A549 treated with AZD9567 at 1 μM for 4 hours (cell line): Measurements from ENCODE around the gene STAT5B. TPM values are rescaled to one million over a fixed set of nuclear protein-coding genes. Genes with fewer than 3 reads are reported as not detected.

Experiments
- total RNA-seq: library from RNA; stranded (reverse); fragments of 200-300 nt; extraction: Qiagen RNA extraction; gene quantifications from 5 replicates; pipeline ENCODE4 v1.2.3, GENCODE V29; 2022; ENCODE audit not compliant: insufficient read depth

STAT5B gene
- total RNA-seq = 23.9 to 29.1 TPM (median 27.2 TPM) in 5 replicates

GRCh38 chr17:42276359-42276608 lies at the start of gene STAT5B:
TSS of gene STAT5B (minus strand) at chr17:42276391. CDS start at chr17:42232127, 44,264 bp downstream.

GRCh38 chr17:42287977-42288802 lies 12.0 kb upstream of the STAT5B start, which contains the start of gene STAT5A:
TSS of gene STAT5A (plus strand) at chr17:42288498. CDS start at chr17:42289412, 914 bp downstream.

GRCh38 chr17:42193969-42194899 lies 82.0 kb downstream of the STAT5B start, which contains the start of gene GHDC:
TSS of gene GHDC (minus strand) at chr17:42194494. CDS start at chr17:42193581, 913 bp downstream.

GRCh38 chr17:42184713-42185620 lies 91.2 kb downstream of the STAT5B start, which contains the start of gene HCRT:
TSS of gene HCRT (minus strand) at chr17:42185452. CDS start at chr17:42185365, 87 bp downstream.

GRCh38 chr17:42180922-42181850 lies 95.0 kb downstream of the STAT5B start, which contains the start of gene KCNH4:
TSS of gene KCNH4 (minus strand) at chr17:42181142. CDS start at chr17:42180945, 197 bp downstream.

Other genes with a start within 250 kb of the STAT5B start
- 0.48 to 0.79 TPM (median 0.51 TPM) in 5 replicates for gene C17orf113, start 225.8 kb downstream of the STAT5B start, total RNA-seq
- 0.13 to 0.26 TPM (median 0.20 TPM) in 4 of 5 replicates, not detected in the other for gene ZNF385C, start 177.9 kb downstream of the STAT5B start, total RNA-seq
- gene DHX58, start 163.7 kb downstream of the STAT5B start, total RNA-seq = 0.30 to 0.42 TPM (median 0.38 TPM) in 4 of 5 replicates, not detected in the other
- gene KAT2A, start 155.0 kb downstream of the STAT5B start, total RNA-seq = 28.0 to 49.2 TPM (median 46.5 TPM) in 5 replicates
- gene HSPB9, start 153.6 kb downstream of the STAT5B start, total RNA-seq = not detected in 5 replicates
- gene RAB5C, start 121.4 kb downstream of the STAT5B start, total RNA-seq = 260 to 269 TPM (median 267 TPM) in 5 replicates
- gene KCNH4, start 95.2 kb downstream of the STAT5B start, total RNA-seq = 0.26 to 0.38 TPM (median 0.29 TPM) in 4 of 5 replicates, not detected in the other
- gene HCRT, start 90.9 kb downstream of the STAT5B start, total RNA-seq = 0.16 to 0.25 TPM (median 0.22 TPM) in 3 of 5 replicates, not detected in the others
- gene GHDC, start 81.9 kb downstream of the STAT5B start, total RNA-seq = 10.5 to 19.2 TPM (median 18.5 TPM) in 5 replicates
- gene STAT5A, start 12.1 kb upstream of the STAT5B start, total RNA-seq = 4.8 to 6.0 TPM (median 5.7 TPM) in 5 replicates
- gene STAT3, start 112.1 kb upstream of the STAT5B start, total RNA-seq = 67.5 to 78.4 TPM (median 69.2 TPM) in 5 replicates
- 369 to 442 TPM (median 394 TPM) in 5 replicates for gene CAVIN1, start 146.9 kb upstream of the STAT5B start, total RNA-seq
- 35.3 to 42.8 TPM (median 36.6 TPM) in 5 replicates for gene ATP6V0A1, start 182.5 kb upstream of the STAT5B start, total RNA-seq